HG02610 (cell line): ENCODE data around the gene B3GALT5.

Experiments
- ATAC-seq: cut with Tn5 transposase; IDR thresholded peaks from one replicate; pipeline ENCODE4 v1.9.1; 2021; ENCODE audit warnings: mild to moderate bottlenecking, moderate library complexity; ENCODE audit not compliant: unreplicated experiment

B3GALT5 gene

DNA sequence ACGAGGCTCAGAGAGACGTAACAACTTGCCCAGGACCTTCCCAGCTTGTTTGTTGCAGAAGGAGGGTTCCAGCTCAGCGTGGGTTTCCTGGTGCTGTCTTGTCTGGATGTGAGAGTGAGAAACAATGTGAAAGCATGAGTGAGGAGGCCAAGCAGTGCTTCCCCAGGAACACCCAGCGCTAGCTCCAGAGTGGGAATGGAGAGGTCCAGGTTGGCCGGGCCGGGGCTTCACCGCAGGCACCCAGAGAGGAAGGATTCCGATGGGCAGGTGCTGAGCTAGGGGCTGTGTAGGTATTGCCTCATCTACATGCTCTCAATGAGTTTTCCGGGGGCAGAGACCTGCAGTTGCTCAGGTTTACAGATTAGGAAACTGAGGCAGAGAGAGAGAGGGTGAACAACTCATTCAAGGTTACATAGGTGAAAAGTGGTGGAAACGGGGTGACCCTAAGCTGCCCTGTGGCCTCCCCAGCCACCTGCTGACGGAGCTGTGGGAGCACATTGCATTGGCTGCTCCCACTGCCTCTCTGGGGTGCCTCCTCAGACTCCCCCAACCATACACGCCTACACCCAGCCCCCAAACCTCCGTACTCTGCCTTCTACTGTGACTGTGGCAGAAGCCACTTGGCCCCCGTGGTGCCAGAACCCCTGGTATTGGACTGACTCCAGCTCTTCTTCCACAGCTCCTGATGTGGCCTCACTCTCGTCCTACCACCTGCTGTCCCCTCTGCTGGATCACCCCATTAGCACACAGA lies 51.2 kb downstream of the B3GALT5 start:
- ATAC-seq: no peak

DNA sequence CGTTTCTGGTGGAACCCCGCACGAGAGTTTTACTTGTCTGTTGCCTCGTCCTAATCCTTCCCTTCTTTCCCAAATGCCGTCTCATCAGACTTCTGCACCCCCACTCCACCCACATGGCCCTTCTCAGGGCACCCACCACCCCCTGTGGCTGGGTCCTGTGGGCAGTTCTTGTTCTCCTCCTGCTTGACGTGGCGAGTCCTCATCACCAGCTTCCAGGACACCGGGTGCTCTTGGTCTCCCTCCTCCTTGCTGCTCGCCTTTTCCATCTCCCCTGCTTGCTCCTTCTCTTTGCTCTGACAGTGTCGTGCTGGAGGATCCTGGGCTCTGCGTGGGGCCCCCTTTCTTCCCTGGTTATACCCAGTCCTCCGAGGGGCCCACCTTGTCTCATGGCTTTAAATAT lies 51.8 kb downstream of the B3GALT5 start:
- ATAC-seq: no peak

GRCh38 chr21:39666026-39666425 lies 53.3 kb downstream of the B3GALT5 start:
- ATAC-seq: no peak

DNA sequence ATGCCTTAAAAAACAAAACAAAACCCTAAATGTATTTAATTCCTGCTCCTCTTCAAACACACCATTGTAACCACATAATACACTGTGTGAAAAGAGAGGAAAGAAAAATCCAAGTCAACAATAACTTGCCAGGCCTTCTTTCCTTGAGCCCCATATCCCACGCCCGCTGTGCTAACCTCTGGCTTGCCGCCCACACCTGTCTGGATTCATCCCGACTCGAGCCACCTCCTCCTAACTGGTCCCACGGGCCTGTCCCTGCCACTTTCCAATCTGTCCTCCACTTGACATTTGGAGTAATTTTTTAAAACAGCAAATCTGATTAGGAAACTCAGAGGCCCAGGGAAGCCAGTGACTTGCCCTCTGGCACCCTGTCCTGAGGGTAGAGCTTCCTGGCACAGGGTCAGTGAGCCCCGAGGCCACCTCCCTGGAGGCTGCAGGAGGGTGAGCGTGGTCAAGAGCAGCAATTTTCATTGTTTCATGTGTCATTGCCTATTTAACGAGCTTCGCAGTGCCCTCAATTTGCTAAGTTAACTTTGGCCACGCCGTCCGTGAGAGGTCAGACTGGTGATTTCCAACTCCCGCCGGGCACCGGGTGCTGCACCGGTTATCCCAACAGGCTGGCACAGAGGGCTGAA lies 54.1 kb downstream of the B3GALT5 start:
- no peak for ATAC-seq

DNA sequence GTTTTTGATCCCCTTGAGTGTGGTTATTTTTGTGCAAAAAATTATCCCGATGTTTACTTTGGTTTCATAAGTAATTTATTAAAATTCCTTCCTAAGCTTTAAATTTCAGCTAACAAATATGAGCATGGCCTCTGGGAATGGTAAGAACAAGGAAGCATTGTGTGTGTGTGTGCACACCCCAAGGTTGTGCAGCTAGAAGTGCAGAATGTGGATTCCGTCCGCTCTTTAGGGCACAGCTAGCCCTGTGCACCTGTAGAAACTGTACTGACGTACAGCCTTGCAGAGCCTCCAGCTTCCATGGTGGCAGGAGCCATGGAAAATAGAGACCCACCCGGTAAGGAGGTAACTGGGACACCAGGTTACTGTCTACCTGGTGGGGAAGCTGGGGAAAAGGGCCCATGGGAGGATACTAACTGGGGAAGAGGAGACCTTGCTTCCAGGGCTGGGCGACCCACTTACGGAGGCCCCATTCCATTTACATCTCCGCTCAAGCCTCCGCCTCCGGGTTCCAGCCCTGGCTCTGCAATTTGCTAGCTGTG lies 54.7 kb downstream of the B3GALT5 start:
- ATAC-seq: no peak

DNA sequence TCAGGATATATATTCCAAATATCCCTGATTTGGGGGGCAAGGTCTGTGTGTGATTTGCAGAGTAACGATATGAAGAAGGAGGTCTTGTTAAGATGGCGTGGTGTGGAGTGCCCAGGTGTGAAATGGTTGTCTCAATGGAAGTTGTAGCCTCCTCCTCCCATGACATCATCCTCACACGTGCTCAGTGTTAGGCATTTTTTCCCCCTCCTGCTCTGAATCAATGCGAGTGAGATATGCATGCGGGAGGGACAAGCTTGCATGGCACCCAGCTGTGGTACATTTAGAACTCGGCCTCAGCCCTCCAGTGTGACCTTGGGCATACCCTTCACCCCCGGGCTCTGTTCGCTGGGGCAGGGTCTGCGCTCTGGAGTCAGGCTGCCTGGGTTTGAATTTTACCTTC lies 55.6 kb downstream of the B3GALT5 start:
- no peak for ATAC-seq

GRCh38 chr21:39669485-39669884 lies 56.7 kb downstream of the B3GALT5 start:
- ATAC-seq: no peak

- no peak for ATAC-seq
Observed at GRCh38 chr21:39669976-39670661, 57.4 kb downstream of the B3GALT5 start.

DNA sequence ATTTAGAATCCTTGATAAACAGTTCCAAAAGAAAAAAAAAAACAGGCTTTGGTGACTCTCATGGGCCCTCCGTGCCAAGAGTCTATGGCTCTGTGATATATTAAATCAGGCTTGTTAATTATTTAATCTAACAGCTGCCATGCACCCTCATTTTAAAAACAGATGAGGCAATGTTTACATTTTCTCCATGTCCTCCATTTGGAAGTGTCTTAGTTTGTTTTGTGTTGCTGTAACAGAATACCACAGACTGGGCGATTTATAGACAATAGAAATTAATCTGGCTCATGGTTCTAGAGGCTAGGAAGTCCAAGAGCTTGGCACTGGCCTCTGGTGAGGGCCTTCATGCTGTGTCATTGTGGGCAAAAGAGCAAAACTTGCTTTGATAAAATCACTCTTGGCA lies 58.0 kb downstream of the B3GALT5 start:
- no peak for ATAC-seq

DNA sequence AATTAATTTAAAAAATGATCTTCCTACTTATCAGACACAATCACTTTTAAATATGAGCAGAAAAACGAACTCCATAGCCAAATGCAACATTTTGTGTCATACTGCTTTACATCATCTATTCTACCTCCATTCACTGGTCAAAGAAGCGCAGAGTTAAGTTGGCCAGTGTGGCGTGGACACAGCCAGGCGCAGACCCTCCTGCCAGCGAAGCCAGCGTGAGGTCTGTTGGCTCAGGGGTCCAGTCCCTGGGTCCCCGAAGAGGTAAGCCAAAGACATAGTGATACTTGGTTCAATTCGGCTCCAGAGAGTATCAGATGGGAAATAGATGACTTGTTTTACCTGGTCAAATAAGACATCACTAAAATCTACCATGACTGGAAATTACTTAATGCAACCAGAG lies 59.2 kb downstream of the B3GALT5 start:
- ATAC-seq: no peak

GRCh38 chr21:39673163-39673562 lies 60.4 kb downstream of the B3GALT5 start:
- no peak for ATAC-seq

DNA sequence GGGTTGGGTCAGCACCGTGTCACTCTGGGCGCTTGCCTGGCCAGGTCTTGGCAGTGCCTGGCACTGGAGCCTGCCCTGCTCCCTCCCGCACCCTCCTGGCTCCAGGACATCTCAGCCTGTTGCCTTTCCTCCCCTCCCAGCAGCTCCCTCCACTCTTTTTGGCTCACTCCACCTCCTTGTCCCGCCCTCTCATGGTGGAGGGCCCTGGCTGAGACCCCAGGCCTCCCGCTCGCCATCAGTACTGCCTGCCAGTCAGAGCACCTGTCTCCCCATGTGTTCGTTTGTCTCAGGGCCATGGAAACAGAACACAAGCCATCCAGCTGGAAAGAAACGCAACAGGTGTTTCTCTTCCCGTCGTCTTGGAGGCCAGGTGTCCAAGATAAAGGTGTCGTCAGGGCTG lies 61.0 kb downstream of the B3GALT5 start:
- ATAC-seq: no peak

DNA sequence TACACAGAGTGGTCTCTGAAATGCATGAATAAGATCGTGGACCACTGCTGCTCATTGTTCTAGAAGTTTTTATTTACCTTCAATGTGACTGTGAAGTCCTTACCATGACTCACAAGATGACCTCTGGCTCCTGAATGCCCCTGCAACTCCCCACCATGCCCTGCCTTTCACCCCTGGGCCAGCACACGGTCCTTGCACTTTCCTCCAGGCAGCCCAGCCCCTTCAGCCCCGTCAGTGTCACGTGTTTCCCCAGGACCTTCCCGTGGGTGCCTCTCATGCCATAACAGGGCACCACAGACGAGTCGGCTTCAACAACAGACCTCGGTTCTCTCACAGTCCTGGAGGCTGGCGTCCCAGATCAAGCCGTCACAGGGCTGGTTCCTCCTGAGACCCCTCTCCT lies 62.1 kb downstream of the B3GALT5 start:
- no peak for ATAC-seq

GRCh38 chr21:39675590-39675989 lies 62.9 kb downstream of the B3GALT5 start:
- ATAC-seq: no peak

DNA sequence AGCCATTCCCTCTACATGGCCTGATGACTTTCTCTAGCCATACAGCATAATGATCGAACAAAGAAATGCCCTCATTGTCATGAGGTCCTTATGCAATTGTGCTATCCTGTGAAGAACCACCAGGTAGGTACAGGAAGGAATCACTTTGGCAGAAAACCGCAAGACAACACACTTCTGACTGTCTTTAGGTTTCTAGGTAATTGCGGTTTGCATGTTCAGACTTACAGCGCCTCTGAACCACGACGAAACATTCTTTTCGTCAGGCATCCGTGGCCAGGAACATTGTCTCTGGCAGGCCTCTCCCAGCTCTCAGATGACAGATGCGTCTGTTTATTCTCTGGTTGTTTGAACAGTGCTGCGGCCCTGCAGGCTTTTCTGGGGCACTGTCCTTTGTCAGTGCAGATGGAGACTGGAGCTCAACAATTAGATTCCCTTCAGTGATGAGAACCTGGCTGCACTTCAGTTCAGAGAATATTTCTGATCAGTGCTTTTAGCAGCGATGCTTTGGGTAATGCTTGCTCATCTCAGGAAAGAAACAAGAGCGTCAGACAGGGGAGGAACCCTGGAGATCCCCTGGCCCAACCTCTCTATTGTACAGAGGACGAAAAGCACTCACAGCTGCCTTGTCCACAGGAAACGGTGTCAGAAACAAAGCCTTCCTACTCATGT lies 63.4 kb downstream of the B3GALT5 start:
- ATAC-seq: no peak

GRCh38 chr21:39680216-39680615 lies 67.5 kb downstream of the B3GALT5 start:
- ATAC-seq: no peak

DNA sequence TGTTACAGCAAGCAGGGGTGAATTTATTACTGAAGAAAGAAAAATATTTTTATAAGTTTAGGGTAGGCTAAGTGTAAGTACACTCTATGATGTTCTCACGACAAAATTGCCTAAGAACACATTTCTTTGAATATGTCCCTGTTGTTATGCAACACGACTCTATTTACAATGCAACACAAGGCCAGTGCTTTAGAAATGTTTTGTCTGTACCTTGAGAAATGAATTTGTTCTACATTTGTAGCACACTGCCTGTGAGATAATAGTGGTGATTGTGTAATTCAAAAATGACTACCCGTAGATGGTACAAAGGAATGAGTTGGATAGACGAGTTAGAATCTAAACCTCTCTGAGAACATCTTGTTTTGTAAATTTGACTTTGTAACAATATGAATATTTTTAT lies 68.5 kb downstream of the B3GALT5 start:
- ATAC-seq: no peak

GRCh38 chr21:39681845-39682244 lies 69.1 kb downstream of the B3GALT5 start:
- no peak for ATAC-seq

DNA sequence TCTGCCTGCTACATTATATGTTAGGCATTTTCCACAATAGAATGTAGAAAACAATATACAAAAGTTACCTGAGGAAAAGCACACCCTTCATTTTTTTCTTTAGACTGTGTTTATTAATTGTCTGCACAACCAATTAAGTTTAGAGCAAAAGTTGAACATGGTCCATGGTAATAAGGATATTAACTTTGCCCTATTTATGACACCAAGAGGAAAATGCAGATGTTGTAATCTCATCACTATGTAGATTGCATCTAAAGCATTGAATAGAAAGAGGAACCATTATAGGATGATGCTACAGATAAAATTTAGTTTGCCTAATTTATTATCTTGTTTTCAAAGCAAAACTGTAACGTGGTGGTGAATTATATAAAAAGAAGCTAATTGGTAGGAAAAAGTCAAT lies 72.5 kb downstream of the B3GALT5 start:
- ATAC-seq: no peak

- ATAC-seq: no peak
Observed at GRCh38 chr21:39685991-39686390, 73.3 kb downstream of the B3GALT5 start.
